GM23248 (cell line): Measurements from ENCODE around the gene HSD17B14.
"Not testable (repeated sequence)": the region's sequence is repeated elsewhere in the genome, so short reads cannot be mapped to it uniquely, and the experiment has no call there.

ENCODE experiments used
- EZH2 ChIP-seq: fragments of 200-600 bp; sonication (generic); IDR thresholded peaks from 2 replicates; pipeline ENCODE4 v1.6.1; 2018; ENCODE audit warnings: antibody characterized with exemption, mild to moderate bottlenecking; ENCODE audit not compliant: insufficient read depth, poor library complexity, severe bottlenecking
- EZH2phosphoT487 ChIP-seq: fragments of 200-600 bp; sonication (generic); IDR thresholded peaks from 2 replicates; pipeline ENCODE4 v1.6.1; 2018; ENCODE audit warnings: antibody characterized with exemption, moderate library complexity, mild to moderate bottlenecking, low read depth; ENCODE audit not compliant: insufficient read depth

GRCh38 chr19:48846659-48847058 is 10.4 kb upstream of the HSD17B14 start:
- not testable (repeated sequence) for TF ChIP-seq EZH2, EZH2phosphoT487
